ENCODE measurements around the gene KASH5. TPM values are rescaled to one million over a fixed set of nuclear protein-coding genes. Genes with fewer than 3 reads are reported as not detected.

Gene KASH5
- total and polyA plus RNA-seq, 2 of the 8 experiments (the other 6 are each of a cell fraction or from before 2014, with no cell fraction given) = 0.05 to 0.19 TPM

DNA sequence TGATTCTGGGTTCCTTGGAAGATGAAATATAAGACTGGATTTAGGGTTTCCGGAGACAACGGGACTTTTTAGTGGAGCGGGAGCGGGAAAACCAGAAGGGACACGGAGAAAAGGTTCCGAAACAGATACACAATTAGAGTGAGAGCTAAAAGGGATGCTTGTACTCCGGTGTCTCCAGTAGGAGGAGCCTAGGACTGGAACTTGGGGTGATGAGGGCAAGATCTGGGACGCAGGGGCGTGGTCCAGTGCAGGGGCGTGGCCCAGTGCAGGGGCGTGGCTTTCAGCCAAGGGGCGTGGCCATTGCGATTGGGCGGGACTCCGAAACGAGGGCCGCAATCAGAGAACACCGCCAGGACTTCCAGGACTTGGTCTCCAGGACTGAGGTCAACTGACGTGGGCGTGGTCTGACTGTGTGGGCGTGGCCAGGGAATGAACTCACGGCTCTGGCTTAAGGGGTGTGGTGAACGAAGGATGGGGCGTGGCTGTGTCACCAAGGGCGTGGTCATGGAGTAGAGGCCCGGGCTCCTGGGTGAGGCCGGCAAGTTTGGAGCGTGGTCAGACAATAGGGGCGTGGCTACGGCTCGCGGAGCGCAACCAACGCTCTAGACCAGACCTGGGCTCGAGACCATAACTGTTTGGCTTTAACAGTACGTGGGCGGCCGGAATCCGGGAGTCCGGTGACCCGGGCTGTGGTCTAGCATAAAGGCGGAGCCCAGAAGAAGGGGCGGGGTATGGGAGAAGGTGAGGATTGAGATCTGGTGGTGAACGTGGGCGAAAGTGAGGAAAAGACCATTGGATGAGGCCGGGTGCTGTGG lies 24.6 kb upstream of the KASH5 start, which contains the start of gene DKKL1 (continued):
- TF ChIP-seq SAP30 (IDR thresholded peaks at IDR 0.05; ENCODE audit: insufficient read depth, insufficient replicate concordance, low read length) (no peak), POLR2AphosphoS5 (IDR thresholded peaks at IDR 0.05; ENCODE audit: low read depth, low read length) (0 out of 2 replicates have a peak, but pooled peaks have one; percentile 24), BRCA1 (IDR thresholded peaks at IDR 0.05; ENCODE audit: low read depth, low read length) (no peak), SIRT6 (IDR thresholded peaks at IDR 0.05; ENCODE audit: low read length) (no peak), KDM4A (IDR thresholded peaks at IDR 0.05; ENCODE audit: low read depth, low read length, severe bottlenecking) (no peak), TAF7 (optimal IDR thresholded peaks at IDR 0.05; ENCODE audit: borderline replicate concordance, low read depth, low read length) (no peak), CEBPB (IDR thresholded peaks at IDR 0.05; ENCODE audit: low read depth, low read length) (no peak), ASH2L (IDR thresholded peaks at IDR 0.05; ENCODE audit: low read length) (no peak), POLR2A (IDR thresholded peaks at IDR 0.05; ENCODE audit: control extremely low read depth in 1 of 2, low read depth in 2 of 2, low read length in 2 of 2) (peak in 1 of 2 experiments; percentile 29; a peak in 1 of 3 replicates)
- TF ChIP-seq, protein P1, sequence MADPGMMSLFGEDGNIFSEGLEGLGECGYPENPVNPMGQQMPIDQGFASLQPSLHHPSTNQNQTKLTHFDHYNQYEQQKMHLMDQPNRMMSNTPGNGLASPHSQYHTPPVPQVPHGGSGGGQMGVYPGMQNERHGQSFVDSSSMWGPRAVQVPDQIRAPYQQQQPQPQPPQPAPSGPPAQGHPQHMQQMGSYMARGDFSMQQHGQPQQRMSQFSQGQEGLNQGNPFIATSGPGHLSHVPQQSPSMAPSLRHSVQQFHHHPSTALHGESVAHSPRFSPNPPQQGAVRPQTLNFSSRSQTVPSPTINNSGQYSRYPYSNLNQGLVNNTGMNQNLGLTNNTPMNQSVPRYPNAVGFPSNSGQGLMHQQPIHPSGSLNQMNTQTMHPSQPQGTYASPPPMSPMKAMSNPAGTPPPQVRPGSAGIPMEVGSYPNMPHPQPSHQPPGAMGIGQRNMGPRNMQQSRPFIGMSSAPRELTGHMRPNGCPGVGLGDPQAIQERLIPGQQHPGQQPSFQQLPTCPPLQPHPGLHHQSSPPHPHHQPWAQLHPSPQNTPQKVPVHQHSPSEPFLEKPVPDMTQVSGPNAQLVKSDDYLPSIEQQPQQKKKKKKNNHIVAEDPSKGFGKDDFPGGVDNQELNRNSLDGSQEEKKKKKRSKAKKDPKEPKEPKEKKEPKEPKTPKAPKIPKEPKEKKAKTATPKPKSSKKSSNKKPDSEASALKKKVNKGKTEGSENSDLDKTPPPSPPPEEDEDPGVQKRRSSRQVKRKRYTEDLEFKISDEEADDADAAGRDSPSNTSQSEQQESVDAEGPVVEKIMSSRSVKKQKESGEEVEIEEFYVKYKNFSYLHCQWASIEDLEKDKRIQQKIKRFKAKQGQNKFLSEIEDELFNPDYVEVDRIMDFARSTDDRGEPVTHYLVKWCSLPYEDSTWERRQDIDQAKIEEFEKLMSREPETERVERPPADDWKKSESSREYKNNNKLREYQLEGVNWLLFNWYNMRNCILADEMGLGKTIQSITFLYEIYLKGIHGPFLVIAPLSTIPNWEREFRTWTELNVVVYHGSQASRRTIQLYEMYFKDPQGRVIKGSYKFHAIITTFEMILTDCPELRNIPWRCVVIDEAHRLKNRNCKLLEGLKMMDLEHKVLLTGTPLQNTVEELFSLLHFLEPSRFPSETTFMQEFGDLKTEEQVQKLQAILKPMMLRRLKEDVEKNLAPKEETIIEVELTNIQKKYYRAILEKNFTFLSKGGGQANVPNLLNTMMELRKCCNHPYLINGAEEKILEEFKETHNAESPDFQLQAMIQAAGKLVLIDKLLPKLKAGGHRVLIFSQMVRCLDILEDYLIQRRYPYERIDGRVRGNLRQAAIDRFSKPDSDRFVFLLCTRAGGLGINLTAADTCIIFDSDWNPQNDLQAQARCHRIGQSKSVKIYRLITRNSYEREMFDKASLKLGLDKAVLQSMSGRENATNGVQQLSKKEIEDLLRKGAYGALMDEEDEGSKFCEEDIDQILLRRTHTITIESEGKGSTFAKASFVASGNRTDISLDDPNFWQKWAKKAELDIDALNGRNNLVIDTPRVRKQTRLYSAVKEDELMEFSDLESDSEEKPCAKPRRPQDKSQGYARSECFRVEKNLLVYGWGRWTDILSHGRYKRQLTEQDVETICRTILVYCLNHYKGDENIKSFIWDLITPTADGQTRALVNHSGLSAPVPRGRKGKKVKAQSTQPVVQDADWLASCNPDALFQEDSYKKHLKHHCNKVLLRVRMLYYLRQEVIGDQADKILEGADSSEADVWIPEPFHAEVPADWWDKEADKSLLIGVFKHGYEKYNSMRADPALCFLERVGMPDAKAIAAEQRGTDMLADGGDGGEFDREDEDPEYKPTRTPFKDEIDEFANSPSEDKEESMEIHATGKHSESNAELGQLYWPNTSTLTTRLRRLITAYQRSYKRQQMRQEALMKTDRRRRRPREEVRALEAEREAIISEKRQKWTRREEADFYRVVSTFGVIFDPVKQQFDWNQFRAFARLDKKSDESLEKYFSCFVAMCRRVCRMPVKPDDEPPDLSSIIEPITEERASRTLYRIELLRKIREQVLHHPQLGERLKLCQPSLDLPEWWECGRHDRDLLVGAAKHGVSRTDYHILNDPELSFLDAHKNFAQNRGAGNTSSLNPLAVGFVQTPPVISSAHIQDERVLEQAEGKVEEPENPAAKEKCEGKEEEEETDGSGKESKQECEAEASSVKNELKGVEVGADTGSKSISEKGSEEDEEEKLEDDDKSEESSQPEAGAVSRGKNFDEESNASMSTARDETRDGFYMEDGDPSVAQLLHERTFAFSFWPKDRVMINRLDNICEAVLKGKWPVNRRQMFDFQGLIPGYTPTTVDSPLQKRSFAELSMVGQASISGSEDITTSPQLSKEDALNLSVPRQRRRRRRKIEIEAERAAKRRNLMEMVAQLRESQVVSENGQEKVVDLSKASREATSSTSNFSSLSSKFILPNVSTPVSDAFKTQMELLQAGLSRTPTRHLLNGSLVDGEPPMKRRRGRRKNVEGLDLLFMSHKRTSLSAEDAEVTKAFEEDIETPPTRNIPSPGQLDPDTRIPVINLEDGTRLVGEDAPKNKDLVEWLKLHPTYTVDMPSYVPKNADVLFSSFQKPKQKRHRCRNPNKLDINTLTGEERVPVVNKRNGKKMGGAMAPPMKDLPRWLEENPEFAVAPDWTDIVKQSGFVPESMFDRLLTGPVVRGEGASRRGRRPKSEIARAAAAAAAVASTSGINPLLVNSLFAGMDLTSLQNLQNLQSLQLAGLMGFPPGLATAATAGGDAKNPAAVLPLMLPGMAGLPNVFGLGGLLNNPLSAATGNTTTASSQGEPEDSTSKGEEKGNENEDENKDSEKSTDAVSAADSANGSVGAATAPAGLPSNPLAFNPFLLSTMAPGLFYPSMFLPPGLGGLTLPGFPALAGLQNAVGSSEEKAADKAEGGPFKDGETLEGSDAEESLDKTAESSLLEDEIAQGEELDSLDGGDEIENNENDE (IDR thresholded peaks at IDR 0.05; ENCODE audit: insufficient replicate concordance, low read length) = no peak
- TF ChIP-seq, protein P2, sequence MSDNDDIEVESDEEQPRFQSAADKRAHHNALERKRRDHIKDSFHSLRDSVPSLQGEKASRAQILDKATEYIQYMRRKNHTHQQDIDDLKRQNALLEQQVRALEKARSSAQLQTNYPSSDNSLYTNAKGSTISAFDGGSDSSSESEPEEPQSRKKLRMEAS (IDR thresholded peaks at IDR 0.05) = peak; percentile 68
